Measurements from ENCODE around the gene CLASRP. TPM values are rescaled to one million over a fixed set of nuclear protein-coding genes. Genes with fewer than 3 reads are reported as not detected.

CLASRP gene
- polyA plus RNA-seq, 3 donors, result 2.2 to 152 (median 4.1) TPM

GRCh38 chr19:45074744-45075300 is 36.0 kb downstream of the CLASRP start:
- Mint-ChIP-seq H3K4me3 (peak overlapping the region; percentile 66 to 77), H3K9me3 (no peaks in the 10 kb centered on the region), H3K36me3 (peaks cover 23 to 37% of the 10 kb centered on the region in 2 donors), H3K27me3 (ENCODE audit: low read depth in 3 of 3) (no peaks in the 10 kb centered on the region), H3K4me1 (peaks cover 40% of the 10 kb centered on the region), H3K27ac (peak overlapping the region; percentile 80 to 95 (median 87))
- Histone ChIP-seq H3K4me1 (ENCODE audit: control insufficient read depth in 1 of 2, insufficient read depth in 2 of 2, low read length in 2 of 2) (peaks cover 39 to 52% of the 10 kb centered on the region in 2 donors), H3K4me2 (replicated peaks; ENCODE audit: extremely low read depth, low read length, poor library complexity, severe bottlenecking) (peak overlapping the region; percentile 80), H3K4me3 (replicated peaks in 1 of 3; ENCODE audit: low read depth in 2 of 3, low read length in 3 of 3) (peak overlapping the region; percentile 10 to 91 (median 42)), H2AFZ (ENCODE audit: insufficient read depth, low read depth, low read length, poor library complexity, severe bottlenecking) (peak overlapping the region; percentile 74), H3K9ac (ENCODE audit: insufficient read depth, low read length, poor library complexity, severe bottlenecking) (peak overlapping the region; percentile 68), H3K9me3 (replicated peaks in 1 of 2; ENCODE audit: control insufficient read depth in 1 of 2, insufficient read depth in 1 of 2, low read length in 2 of 2) (no peaks in the 10 kb centered on the region), H3K79me2 (ENCODE audit: insufficient read depth, low read length) (peaks cover 74% of the 10 kb centered on the region), H4K20me1 (ENCODE audit: insufficient read depth, low read length) (peaks cover 81% of the 10 kb centered on the region), H3K27ac (ENCODE audit: low read depth in 1 of 2, low read length in 2 of 2) (peak overlapping the region; percentile 84 to 85), H3K27me3 (ENCODE audit: control insufficient read depth in 2 of 2, insufficient read depth in 2 of 2, low read length in 2 of 2) (no peaks in the 10 kb centered on the region), H3K36me3 (replicated peaks in 1 of 2; ENCODE audit: control insufficient read depth in 1 of 2, insufficient read depth in 2 of 2, low read length in 2 of 2) (peaks cover 29 to 32% of the 10 kb centered on the region in 2 donors)
- 64% methylated on average over 6 of the region's 11 CpGs for WGBS (ENCODE audit: insufficient coverage)
- DNase-seq, result peak in 2 of 3 donors; percentile 51 to 83
- intact Hi-C loops (cut with micrococcal nuclease), result loop anchor here in 1 of 2 donors (1.0 to 5.0 kb wide), 2 partner anchors 16 to 102 kb away; partner anchors contain the start of genes BLOC1S3 and TRAPPC6A
- no peak for TF ChIP-seq CTCF (IDR thresholded peaks at IDR 0.05)

- intact Hi-C loops (cut with micrococcal nuclease), result loop anchor here in 1 of 2 donors (1.0 to 5.0 kb wide), 2 partner anchors 16 to 102 kb away; partner anchors contain the start of genes BLOC1S3 and TRAPPC6A
- H4K20me1 ChIP-seq (ENCODE audit: insufficient read depth, low read length), result peaks cover 79% of the 10 kb centered on the region
- no peaks in the 10 kb centered on the region for H3K9me3 Mint-ChIP-seq
These were observed 36.6 kb downstream of the CLASRP start for GRCh38 chr19:45075301-45076028.

More at GRCh38 chr19:45075301-45076028, 36.6 kb downstream of the CLASRP start:
- H3K4me1 ChIP-seq (ENCODE audit: control insufficient read depth in 1 of 2, insufficient read depth in 2 of 2, low read length in 2 of 2), result peaks cover 44 to 58% of the 10 kb centered on the region in 2 donors
- H3K9ac ChIP-seq (ENCODE audit: insufficient read depth, low read length, poor library complexity, severe bottlenecking), result peak overlapping the region; percentile 81
- H3K27me3 Mint-ChIP-seq (ENCODE audit: low read depth in 3 of 3), result peaks cover 0 to 2% (median 0%) of the 10 kb centered on the region in 3 donors
- H3K4me3 Mint-ChIP-seq, result peak overlapping the region; percentile 89 to 93
- peaks cover 23 to 26% of the 10 kb centered on the region in 2 donors for H3K36me3 ChIP-seq (replicated peaks in 1 of 2; ENCODE audit: control insufficient read depth in 1 of 2, insufficient read depth in 2 of 2, low read length in 2 of 2)
- H3K36me3 Mint-ChIP-seq, result peaks cover 16 to 31% of the 10 kb centered on the region in 2 donors
- WGBS (ENCODE audit: insufficient coverage), result under 1% methylated on average over 20 of the region's 26 CpGs
- DNase-seq, result peak; percentile 92 to 94 (median 92)
- peak overlapping the region; percentile 84 to 85 for H3K27ac ChIP-seq (ENCODE audit: low read depth in 1 of 2, low read length in 2 of 2)
- H3K27ac Mint-ChIP-seq, result peak overlapping the region; percentile 86 to 95 (median 94)
- H3K79me2 ChIP-seq (ENCODE audit: insufficient read depth, low read length), result peaks cover 81% of the 10 kb centered on the region
- TF ChIP-seq CTCF (IDR thresholded peaks at IDR 0.05), result no peak
- H3K4me2 ChIP-seq (replicated peaks; ENCODE audit: extremely low read depth, low read length, poor library complexity, severe bottlenecking), result peak overlapping the region; percentile 93
- H2AFZ ChIP-seq (ENCODE audit: insufficient read depth, low read depth, low read length, poor library complexity, severe bottlenecking), result peak overlapping the region; percentile 90
- no peaks in the 10 kb centered on the region for H3K9me3 ChIP-seq (replicated peaks in 1 of 2; ENCODE audit: control insufficient read depth in 1 of 2, insufficient read depth in 1 of 2, low read length in 2 of 2)
- peak overlapping the region; percentile 67 to 91 (median 86) for H3K4me3 ChIP-seq (replicated peaks in 1 of 3; ENCODE audit: low read depth in 2 of 3, low read length in 3 of 3)
- H3K4me1 Mint-ChIP-seq, result peaks cover 46% of the 10 kb centered on the region
- no peaks in the 10 kb centered on the region for H3K27me3 ChIP-seq (ENCODE audit: control insufficient read depth in 2 of 2, insufficient read depth in 2 of 2, low read length in 2 of 2)

Data from CD14-positive monocyte (primary cell).